ENCODE measurements around the gene ZNF302. TPM values are rescaled to one million over a fixed set of nuclear protein-coding genes. Genes with fewer than 3 reads are reported as not detected.
A peak's percentile ranks its signal among the peaks of the same experiment; 100 is the strongest.

The ZNF302 gene
- 10 to 100 TPM; 13.8 to 23.6 (median 17.8) TPM for total RNA-seq
- total RNA-seq (2013) = 48.6 TPM

DNA sequence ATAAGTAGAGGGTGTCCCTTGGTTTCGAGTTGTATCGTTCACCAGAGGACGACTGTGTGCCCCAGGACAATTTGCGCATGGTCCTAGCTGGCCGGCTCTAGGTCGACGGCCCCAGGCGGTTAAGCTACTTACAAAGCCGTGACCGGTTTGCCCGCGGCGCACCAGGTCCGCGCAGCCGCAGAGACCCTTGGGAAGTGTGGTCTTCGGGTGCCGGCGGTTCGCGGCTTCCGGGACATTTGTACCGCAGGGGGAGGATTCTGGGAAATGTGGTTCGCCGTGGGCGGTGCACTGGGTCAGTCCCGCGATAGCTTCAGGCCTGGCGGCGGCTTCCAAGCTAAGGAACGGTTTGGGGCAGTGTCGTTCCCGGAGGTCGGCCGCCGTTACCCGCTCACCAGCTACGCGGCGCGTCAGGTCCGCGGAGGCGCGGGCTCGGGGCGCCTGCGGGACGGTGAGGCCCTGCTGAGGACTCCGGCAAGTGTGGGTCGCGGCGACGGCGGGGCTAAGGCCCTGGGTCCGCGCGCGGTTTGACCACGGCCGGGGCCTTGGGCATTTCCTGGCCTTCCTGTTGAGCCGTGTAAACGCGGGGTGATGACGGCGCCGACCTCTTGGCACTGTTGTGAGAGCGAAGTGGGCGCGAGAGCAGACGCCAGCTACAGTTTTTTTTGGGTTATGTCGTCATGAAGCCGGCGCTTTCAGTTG, at the start of gene ZNF302:
ZNF302 (plus strand) TSS at position 293 of the 699 bp plus-strand sequence. CDS start 1,127 bp downstream, outside the sequence.
- peak; percentile 82 to 93 (median 90) for ATAC-seq
- H3K9me3 Mint-ChIP-seq = peaks cover 0 to 5% of the 10 kb centered on the region in 2 donors
- peaks cover 7 to 23% of the 10 kb centered on the region in 2 donors for H3K27me3 Mint-ChIP-seq (ENCODE audit: low read depth in 2 of 2)

DNA sequence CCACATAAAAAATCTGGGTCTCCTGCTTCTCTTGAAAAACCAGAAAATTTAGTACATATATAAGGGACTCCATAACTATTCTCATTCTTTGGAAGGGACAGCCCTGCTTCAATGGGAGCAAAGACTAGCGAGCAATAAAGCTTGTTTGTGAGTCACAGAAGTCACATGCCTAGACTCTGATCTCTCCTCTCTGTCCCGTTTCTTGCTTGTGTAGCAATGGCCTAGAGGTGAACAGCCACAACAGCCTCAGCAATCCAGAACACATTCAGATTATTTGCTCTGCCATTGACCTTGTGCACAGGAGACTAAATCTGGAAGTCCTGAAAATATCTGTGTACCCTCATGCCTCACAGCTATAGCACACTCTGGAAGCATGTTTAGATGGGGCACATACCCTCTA, 43.7 kb upstream of the ZNF302 start:
- Mint-ChIP-seq H3K9me3 (no peaks in the 10 kb centered on the region), H3K4me1 (no peaks in the 10 kb centered on the region), H3K4me3 (no peak overlapping the region), H3K27me3 (ENCODE audit: low read depth in 2 of 2) (no peaks in the 10 kb centered on the region), H3K27ac (no peak overlapping the region), H3K36me3 (no peaks in the 10 kb centered on the region)
- 91% methylated on average over 2 of the region's 2 CpGs for WGBS (ENCODE audit: insufficient coverage)
- ATAC-seq (no peak), DNase-seq (no peak)
- Histone ChIP-seq H3K36me3 (ENCODE audit: control insufficient read depth, insufficient read depth, low read length) (no peaks in the 10 kb centered on the region), H3K9me3 (ENCODE audit: control insufficient read depth, insufficient read depth, low read length) (peaks cover 12% of the 10 kb centered on the region), H3K27ac (ENCODE audit: low read length) (no peak overlapping the region), H3K4me3 (ENCODE audit: low read length) (no peak overlapping the region), H3K4me1 (ENCODE audit: control insufficient read depth, insufficient read depth, low read length) (no peaks in the 10 kb centered on the region), H3K27me3 (ENCODE audit: control insufficient read depth, insufficient read depth, low read length) (no peaks in the 10 kb centered on the region)
- intact Hi-C loops (cut with micrococcal nuclease) = no loop called here
- TF ChIP-seq, protein P1, sequence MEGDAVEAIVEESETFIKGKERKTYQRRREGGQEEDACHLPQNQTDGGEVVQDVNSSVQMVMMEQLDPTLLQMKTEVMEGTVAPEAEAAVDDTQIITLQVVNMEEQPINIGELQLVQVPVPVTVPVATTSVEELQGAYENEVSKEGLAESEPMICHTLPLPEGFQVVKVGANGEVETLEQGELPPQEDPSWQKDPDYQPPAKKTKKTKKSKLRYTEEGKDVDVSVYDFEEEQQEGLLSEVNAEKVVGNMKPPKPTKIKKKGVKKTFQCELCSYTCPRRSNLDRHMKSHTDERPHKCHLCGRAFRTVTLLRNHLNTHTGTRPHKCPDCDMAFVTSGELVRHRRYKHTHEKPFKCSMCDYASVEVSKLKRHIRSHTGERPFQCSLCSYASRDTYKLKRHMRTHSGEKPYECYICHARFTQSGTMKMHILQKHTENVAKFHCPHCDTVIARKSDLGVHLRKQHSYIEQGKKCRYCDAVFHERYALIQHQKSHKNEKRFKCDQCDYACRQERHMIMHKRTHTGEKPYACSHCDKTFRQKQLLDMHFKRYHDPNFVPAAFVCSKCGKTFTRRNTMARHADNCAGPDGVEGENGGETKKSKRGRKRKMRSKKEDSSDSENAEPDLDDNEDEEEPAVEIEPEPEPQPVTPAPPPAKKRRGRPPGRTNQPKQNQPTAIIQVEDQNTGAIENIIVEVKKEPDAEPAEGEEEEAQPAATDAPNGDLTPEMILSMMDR (IDR thresholded peaks at IDR 0.05) = no peak

More for the DNA sequence above, at the start of gene ZNF302:
- peaks cover 33% of the 10 kb centered on the region for H3K36me3 ChIP-seq (ENCODE audit: control insufficient read depth, insufficient read depth, low read length)
- peak within 1 kb of the TSS; percentile 65 for H3K4me3 ChIP-seq (ENCODE audit: low read length)
- intact Hi-C loops (cut with micrococcal nuclease) = loop anchor here (1.0 to 2.0 kb wide), 2 partner anchors 55 to 96 kb away; partner anchors contain the start of gene ZNF599
- H3K36me3 Mint-ChIP-seq = peaks cover 39% of the 10 kb centered on the region
- H3K4me1 Mint-ChIP-seq = peaks cover 29% of the 10 kb centered on the region in 2 donors
- WGBS (ENCODE audit: insufficient coverage) = under 1% methylated on average over 74 of the region's 74 CpGs
- H3K27ac Mint-ChIP-seq = peak within 1 kb of the TSS; percentile 98 to 99
- peak; percentile 93 to 96 for DNase-seq
- peaks cover 21% of the 10 kb centered on the region for H3K4me1 ChIP-seq (ENCODE audit: control insufficient read depth, insufficient read depth, low read length)
- TF ChIP-seq, protein P1 (IDR thresholded peaks at IDR 0.05) = no peak
- peak within 1 kb of the TSS; percentile 98 for H3K4me3 Mint-ChIP-seq
- H3K9me3 ChIP-seq (ENCODE audit: control insufficient read depth, insufficient read depth, low read length) = peaks cover 3% of the 10 kb centered on the region
- peak within 1 kb of the TSS; percentile 77 for H3K27ac ChIP-seq (ENCODE audit: low read length)
- no peaks in the 10 kb centered on the region for H3K27me3 ChIP-seq (ENCODE audit: control insufficient read depth, insufficient read depth, low read length)

DNA sequence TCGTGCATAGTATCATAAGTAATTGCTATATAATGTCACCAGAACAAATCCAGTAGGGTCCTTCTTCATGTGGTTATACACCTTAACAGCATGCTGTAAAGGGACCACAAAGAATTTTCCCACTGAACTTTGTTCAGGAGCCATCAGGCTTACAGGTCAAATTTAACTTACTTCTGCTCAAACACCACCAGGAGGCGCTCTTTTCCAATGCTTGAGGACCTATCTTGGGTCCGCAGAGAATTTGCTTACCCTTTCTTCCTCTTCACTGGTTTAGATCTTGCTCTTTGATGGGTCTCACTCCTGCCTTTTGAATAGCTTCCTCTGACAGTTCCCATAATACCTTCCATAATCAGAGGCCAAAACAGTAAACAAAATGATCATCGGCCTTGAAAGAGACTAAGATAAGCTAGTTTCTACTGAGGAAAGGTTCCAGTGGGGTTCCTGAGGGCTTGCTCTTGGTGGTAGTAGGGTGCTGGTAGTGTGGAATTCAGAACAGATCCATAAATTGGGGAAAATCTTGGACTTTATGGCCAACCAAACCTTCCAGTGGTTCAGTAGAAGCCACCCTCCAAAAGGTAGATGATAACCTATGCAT, 37.9 kb upstream of the ZNF302 start:
- Histone ChIP-seq H3K4me1 (ENCODE audit: control insufficient read depth, insufficient read depth, low read length) (no peaks in the 10 kb centered on the region), H3K27me3 (ENCODE audit: control insufficient read depth, insufficient read depth, low read length) (no peaks in the 10 kb centered on the region), H3K4me3 (ENCODE audit: low read length) (no peak overlapping the region), H3K9me3 (ENCODE audit: control insufficient read depth, insufficient read depth, low read length) (peaks cover 12% of the 10 kb centered on the region), H3K27ac (ENCODE audit: low read length) (no peak overlapping the region), H3K36me3 (ENCODE audit: control insufficient read depth, insufficient read depth, low read length) (no peaks in the 10 kb centered on the region)
- TF ChIP-seq, protein P1 (IDR thresholded peaks at IDR 0.05) = peak; percentile 81
- no peaks in the 10 kb centered on the region for H3K36me3 Mint-ChIP-seq
- no peak overlapping the region for H3K4me3 Mint-ChIP-seq
- H3K27ac Mint-ChIP-seq = no peak overlapping the region
- DNase-seq (peak in 1 of 2 donors; percentile 92), ATAC-seq (peak; percentile 55 to 66 (median 64))
- intact Hi-C loops (cut with micrococcal nuclease) = loop anchor here (1.0 kb wide), 1 partner anchor 73 kb away; no protein-coding TSS in a partner anchor
- H3K4me1 Mint-ChIP-seq = no peaks in the 10 kb centered on the region
- H3K9me3 Mint-ChIP-seq = no peaks in the 10 kb centered on the region
- 30% methylated on average over 4 of the region's 4 CpGs for WGBS (ENCODE audit: insufficient coverage)
- no peaks in the 10 kb centered on the region for H3K27me3 Mint-ChIP-seq (ENCODE audit: low read depth in 2 of 2)
